WTC11 (cell line): ENCODE measurements around the gene SIGLEC10.

Source experiments
- ESRRA ChIP-seq: sonication (generic); formaldehyde crosslinking; IDR thresholded peaks from 2 replicates; pipeline ENCODE4 v1.8.1; 2022; ENCODE audit warnings: mild to moderate bottlenecking, missing genetic modification reagents, borderline replicate concordance
- FOXJ3 ChIP-seq: sonication (generic); formaldehyde crosslinking; IDR thresholded peaks from 2 replicates; pipeline ENCODE4 v1.9.0; 2021; ENCODE audit warnings: missing genetic modification reagents, mild to moderate bottlenecking, borderline replicate concordance
- SP1 ChIP-seq: sonication (generic); formaldehyde crosslinking; conservative IDR thresholded peaks from 2 replicates; pipeline ENCODE4 v1.8.1; 2022; ENCODE audit warnings: missing genetic modification reagents
- ZNF423 ChIP-seq: fragments of 250-450 bp; sonication (Bioruptor Pico); IDR thresholded peaks from 2 replicates; pipeline ENCODE4 v2.1.2; 2022; ENCODE audit warnings: mild to moderate bottlenecking, moderate library complexity
- TF ChIP-seq, protein P1 (sequence below): fragments of 200-600 bp; IDR thresholded peaks from 2 replicates; pipeline ENCODE4 v1.8.0; 2022; ENCODE audit warnings: antibody characterized with exemption
- TF ChIP-seq, protein P2 (sequence below): sonication (generic); formaldehyde crosslinking; IDR thresholded peaks from 2 replicates; pipeline ENCODE4 v1.8.0; 2022; ENCODE audit warnings: mild to moderate bottlenecking, missing genetic modification reagents
- TF ChIP-seq, protein P3 (sequence below): sonication (generic); formaldehyde crosslinking; IDR thresholded peaks from 2 replicates; pipeline ENCODE4 v1.8.0; 2022; ENCODE audit warnings: mild to moderate bottlenecking, missing genetic modification reagents
- TF ChIP-seq, protein P4 (sequence below): sonication (generic); formaldehyde crosslinking; IDR thresholded peaks from 2 replicates; pipeline ENCODE4 v1.8.0; 2022; ENCODE audit warnings: missing genetic modification reagents
- TF ChIP-seq, protein P5 (sequence below): sonication (generic); formaldehyde crosslinking; conservative IDR thresholded peaks from 2 replicates; pipeline ENCODE4 v1.8.1; 2023; ENCODE audit warnings: mild to moderate bottlenecking, low read depth, missing genetic modification reagents, moderate library complexity
- TF ChIP-seq, protein P6 (sequence below): sonication (generic); formaldehyde crosslinking; IDR thresholded peaks from 2 replicates; pipeline ENCODE4 v1.8.1; 2023; ENCODE audit warnings: mild to moderate bottlenecking, missing genetic modification reagents
- TF ChIP-seq, protein P7 (sequence below): sonication (generic); formaldehyde crosslinking; IDR thresholded peaks from 2 replicates; pipeline ENCODE4 v1.8.1; 2023; ENCODE audit warnings: mild to moderate bottlenecking, missing genetic modification reagents, moderate library complexity
- TF ChIP-seq, protein P8 (sequence below): sonication (generic); formaldehyde crosslinking; IDR thresholded peaks from 2 replicates; pipeline ENCODE4 v1.8.1; 2022; ENCODE audit warnings: low read depth, mild to moderate bottlenecking, moderate library complexity, missing genetic modification reagents, borderline replicate concordance

DNA sequence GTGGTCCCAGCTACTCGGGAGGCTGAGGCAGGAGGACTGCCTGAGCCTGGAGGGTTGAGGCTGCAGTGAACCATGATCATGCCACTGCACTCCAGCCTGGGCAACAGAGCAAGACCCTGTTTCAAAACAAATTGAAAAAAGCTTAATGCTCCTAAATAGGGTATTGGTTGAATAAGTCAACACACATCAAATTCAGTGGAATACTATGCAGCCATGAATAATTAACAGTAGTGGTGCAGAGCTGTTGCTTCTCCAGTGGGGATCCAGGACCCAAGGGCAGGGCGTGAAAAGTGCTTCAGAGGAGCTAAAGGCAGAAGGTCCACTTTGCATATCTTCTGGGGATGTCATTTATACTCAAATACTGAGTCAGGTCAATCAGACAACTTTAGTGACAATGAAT, 22.6 kb upstream of the SIGLEC10 start:
- TF ChIP-seq, protein P1, sequence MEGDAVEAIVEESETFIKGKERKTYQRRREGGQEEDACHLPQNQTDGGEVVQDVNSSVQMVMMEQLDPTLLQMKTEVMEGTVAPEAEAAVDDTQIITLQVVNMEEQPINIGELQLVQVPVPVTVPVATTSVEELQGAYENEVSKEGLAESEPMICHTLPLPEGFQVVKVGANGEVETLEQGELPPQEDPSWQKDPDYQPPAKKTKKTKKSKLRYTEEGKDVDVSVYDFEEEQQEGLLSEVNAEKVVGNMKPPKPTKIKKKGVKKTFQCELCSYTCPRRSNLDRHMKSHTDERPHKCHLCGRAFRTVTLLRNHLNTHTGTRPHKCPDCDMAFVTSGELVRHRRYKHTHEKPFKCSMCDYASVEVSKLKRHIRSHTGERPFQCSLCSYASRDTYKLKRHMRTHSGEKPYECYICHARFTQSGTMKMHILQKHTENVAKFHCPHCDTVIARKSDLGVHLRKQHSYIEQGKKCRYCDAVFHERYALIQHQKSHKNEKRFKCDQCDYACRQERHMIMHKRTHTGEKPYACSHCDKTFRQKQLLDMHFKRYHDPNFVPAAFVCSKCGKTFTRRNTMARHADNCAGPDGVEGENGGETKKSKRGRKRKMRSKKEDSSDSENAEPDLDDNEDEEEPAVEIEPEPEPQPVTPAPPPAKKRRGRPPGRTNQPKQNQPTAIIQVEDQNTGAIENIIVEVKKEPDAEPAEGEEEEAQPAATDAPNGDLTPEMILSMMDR: no peak
- TF ChIP-seq ZNF423 (CRISPR knock-in tag): no peak
- TF ChIP-seq, protein P2, sequence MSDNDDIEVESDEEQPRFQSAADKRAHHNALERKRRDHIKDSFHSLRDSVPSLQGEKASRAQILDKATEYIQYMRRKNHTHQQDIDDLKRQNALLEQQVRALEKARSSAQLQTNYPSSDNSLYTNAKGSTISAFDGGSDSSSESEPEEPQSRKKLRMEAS (CRISPR knock-in tag): no peak
- TF ChIP-seq FOXJ3 (CRISPR knock-in tag): no peak
- TF ChIP-seq, protein P3, sequence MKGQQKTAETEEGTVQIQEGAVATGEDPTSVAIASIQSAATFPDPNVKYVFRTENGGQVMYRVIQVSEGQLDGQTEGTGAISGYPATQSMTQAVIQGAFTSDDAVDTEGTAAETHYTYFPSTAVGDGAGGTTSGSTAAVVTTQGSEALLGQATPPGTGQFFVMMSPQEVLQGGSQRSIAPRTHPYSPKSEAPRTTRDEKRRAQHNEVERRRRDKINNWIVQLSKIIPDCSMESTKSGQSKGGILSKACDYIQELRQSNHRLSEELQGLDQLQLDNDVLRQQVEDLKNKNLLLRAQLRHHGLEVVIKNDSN (CRISPR knock-in tag): no peak
- TF ChIP-seq SP1 (CRISPR knock-in tag): no peak
- TF ChIP-seq, protein P4, sequence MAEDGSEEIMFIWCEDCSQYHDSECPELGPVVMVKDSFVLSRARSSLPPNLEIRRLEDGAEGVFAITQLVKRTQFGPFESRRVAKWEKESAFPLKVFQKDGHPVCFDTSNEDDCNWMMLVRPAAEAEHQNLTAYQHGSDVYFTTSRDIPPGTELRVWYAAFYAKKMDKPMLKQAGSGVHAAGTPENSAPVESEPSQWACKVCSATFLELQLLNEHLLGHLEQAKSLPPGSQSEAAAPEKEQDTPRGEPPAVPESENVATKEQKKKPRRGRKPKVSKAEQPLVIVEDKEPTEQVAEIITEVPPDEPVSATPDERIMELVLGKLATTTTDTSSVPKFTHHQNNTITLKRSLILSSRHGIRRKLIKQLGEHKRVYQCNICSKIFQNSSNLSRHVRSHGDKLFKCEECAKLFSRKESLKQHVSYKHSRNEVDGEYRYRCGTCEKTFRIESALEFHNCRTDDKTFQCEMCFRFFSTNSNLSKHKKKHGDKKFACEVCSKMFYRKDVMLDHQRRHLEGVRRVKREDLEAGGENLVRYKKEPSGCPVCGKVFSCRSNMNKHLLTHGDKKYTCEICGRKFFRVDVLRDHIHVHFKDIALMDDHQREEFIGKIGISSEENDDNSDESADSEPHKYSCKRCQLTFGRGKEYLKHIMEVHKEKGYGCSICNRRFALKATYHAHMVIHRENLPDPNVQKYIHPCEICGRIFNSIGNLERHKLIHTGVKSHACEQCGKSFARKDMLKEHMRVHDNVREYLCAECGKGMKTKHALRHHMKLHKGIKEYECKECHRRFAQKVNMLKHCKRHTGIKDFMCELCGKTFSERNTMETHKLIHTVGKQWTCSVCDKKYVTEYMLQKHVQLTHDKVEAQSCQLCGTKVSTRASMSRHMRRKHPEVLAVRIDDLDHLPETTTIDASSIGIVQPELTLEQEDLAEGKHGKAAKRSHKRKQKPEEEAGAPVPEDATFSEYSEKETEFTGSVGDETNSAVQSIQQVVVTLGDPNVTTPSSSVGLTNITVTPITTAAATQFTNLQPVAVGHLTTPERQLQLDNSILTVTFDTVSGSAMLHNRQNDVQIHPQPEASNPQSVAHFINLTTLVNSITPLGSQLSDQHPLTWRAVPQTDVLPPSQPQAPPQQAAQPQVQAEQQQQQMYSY (CRISPR knock-in tag): no peak
- no peak for TF ChIP-seq ESRRA (CRISPR knock-in tag)
- TF ChIP-seq, protein P5, sequence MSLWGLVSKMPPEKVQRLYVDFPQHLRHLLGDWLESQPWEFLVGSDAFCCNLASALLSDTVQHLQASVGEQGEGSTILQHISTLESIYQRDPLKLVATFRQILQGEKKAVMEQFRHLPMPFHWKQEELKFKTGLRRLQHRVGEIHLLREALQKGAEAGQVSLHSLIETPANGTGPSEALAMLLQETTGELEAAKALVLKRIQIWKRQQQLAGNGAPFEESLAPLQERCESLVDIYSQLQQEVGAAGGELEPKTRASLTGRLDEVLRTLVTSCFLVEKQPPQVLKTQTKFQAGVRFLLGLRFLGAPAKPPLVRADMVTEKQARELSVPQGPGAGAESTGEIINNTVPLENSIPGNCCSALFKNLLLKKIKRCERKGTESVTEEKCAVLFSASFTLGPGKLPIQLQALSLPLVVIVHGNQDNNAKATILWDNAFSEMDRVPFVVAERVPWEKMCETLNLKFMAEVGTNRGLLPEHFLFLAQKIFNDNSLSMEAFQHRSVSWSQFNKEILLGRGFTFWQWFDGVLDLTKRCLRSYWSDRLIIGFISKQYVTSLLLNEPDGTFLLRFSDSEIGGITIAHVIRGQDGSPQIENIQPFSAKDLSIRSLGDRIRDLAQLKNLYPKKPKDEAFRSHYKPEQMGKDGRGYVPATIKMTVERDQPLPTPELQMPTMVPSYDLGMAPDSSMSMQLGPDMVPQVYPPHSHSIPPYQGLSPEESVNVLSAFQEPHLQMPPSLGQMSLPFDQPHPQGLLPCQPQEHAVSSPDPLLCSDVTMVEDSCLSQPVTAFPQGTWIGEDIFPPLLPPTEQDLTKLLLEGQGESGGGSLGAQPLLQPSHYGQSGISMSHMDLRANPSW: no peak
- TF ChIP-seq, protein P6, sequence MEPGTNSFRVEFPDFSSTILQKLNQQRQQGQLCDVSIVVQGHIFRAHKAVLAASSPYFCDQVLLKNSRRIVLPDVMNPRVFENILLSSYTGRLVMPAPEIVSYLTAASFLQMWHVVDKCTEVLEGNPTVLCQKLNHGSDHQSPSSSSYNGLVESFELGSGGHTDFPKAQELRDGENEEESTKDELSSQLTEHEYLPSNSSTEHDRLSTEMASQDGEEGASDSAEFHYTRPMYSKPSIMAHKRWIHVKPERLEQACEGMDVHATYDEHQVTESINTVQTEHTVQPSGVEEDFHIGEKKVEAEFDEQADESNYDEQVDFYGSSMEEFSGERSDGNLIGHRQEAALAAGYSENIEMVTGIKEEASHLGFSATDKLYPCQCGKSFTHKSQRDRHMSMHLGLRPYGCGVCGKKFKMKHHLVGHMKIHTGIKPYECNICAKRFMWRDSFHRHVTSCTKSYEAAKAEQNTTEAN (CRISPR knock-in tag): no peak
- TF ChIP-seq, protein P7, sequence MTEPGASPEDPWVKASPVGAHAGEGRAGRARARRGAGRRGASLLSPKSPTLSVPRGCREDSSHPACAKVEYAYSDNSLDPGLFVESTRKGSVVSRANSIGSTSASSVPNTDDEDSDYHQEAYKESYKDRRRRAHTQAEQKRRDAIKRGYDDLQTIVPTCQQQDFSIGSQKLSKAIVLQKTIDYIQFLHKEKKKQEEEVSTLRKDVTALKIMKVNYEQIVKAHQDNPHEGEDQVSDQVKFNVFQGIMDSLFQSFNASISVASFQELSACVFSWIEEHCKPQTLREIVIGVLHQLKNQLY (CRISPR knock-in tag): no peak
- TF ChIP-seq, protein P8, sequence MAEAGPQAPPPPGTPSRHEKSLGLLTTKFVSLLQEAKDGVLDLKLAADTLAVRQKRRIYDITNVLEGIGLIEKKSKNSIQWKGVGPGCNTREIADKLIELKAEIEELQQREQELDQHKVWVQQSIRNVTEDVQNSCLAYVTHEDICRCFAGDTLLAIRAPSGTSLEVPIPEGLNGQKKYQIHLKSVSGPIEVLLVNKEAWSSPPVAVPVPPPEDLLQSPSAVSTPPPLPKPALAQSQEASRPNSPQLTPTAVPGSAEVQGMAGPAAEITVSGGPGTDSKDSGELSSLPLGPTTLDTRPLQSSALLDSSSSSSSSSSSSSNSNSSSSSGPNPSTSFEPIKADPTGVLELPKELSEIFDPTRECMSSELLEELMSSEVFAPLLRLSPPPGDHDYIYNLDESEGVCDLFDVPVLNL (CRISPR knock-in tag): no peak
